K562 (cell line): Measurements from ENCODE around the gene SLC23A2. TPM values are rescaled to one million over a fixed set of nuclear protein-coding genes. Genes with fewer than 3 reads are reported as not detected.

Source experiments
- ATAC-seq: fragments of 200-7000 bp; cut with Tn5 transposase; 3 replicates; pipeline ENCODE4 v1.9.1; 2020; ENCODE audit warnings: moderate library complexity
- BruUV-seq: library from RNA; stranded (reverse); fragments of 400-500 nt; replicated peaks from 2 replicates; lab custom pipeline; 2021; lab: Mats Ljungman, UMichigan
- CTCF ChIA-PET: fragments of 300-600 bp; formaldehyde crosslinking; extraction: SDS; loops from one replicate; lab custom pipeline; 2021; ENCODE audit warnings: low intra/inter-chr PET ratio; lab: Yijun Ruan, JAX
- POLR2A ChIA-PET: fragments of 300-600, 350-650 bp; sonication (Branson Sonifier 250); formaldehyde crosslinking; extraction: SDS; loops from one replicate; lab custom pipeline; 2021; ENCODE audit warnings: antibody characterized with exemption, inconsistent platforms; lab: Yijun Ruan, JAX
- DNase-seq, 4 experiments: peaks; one replicate each; pipeline versions ENCODE4 v3.0.0 to v3.0.0-alpha.2; 2011 to 2018; ENCODE audit warnings: low spot score in 3 of 4, mixed read lengths in 3 of 4; ENCODE audit errors: extremely low read depth in 1 of 4
- FAIRE-seq: peaks from 2 replicates; lab custom pipeline; 2011; peaks lifted over from hg19 to GRCh38; lab: Jason Lieb, UNC
- H2AFZ ChIP-seq: 2 replicates; pipeline ENCODE4 v1.6.0; 2011; ENCODE audit warnings: low read depth, low read length, control low read depth, inconsistent platforms
- H3K27ac ChIP-seq: fragments of 200-600 bp; 3 replicates; pipeline ENCODE4 v1.8.0; 2011; ENCODE audit warnings: low read depth, mild to moderate bottlenecking, control low read depth, inconsistent platforms, low read length, moderate library complexity, mixed read lengths; ENCODE audit errors: extremely low read depth
- H3K27me3 ChIP-seq, 2 experiments: fragments of 300-600 bp in 1 of 2; 2 replicates in 1 of 2; 3 replicates in 1 of 2; pipeline versions ENCODE4 v1.6.0 to v1.8.0; 2011; ENCODE audit warnings: inconsistent platforms in 2 of 2, low read length in 2 of 2, mild to moderate bottlenecking in 1 of 2, mixed read lengths in 1 of 2, moderate library complexity in 1 of 2; ENCODE audit not compliant: control insufficient read depth in 2 of 2, insufficient read depth in 2 of 2
- H3K36me3 ChIP-seq: fragments of 300-600 bp; 3 replicates; pipeline ENCODE4 v1.8.0; 2011; ENCODE audit warnings: mild to moderate bottlenecking, low read length, inconsistent platforms; ENCODE audit not compliant: control insufficient read depth, insufficient read depth
- H3K4me1 ChIP-seq, 2 experiments: fragments of 200-600 bp in 1 of 2; replicated peaks in 1 of 2; 2 replicates in 1 of 2; 3 replicates in 1 of 2; pipeline versions ENCODE4 v1.5.1 to v1.8.0; 2011; ENCODE audit warnings: inconsistent platforms in 2 of 2, low read length in 2 of 2, mild to moderate bottlenecking in 1 of 2, mixed read lengths in 1 of 2, moderate library complexity in 1 of 2; ENCODE audit not compliant: control insufficient read depth in 2 of 2, insufficient read depth in 2 of 2
- H3K4me2 ChIP-seq: 2 replicates; pipeline ENCODE4 v1.6.1; 2011; ENCODE audit warnings: low read length, control low read depth, inconsistent platforms, mixed read lengths; ENCODE audit not compliant: insufficient read depth
- H3K4me3 ChIP-seq: fragments of 200-600 bp; sonication (generic), shearing (Covaris generic); 2 replicates; pipeline ENCODE4 v1.5.1; 2016; ENCODE audit warnings: control low read depth, inconsistent platforms
- H3K79me2 ChIP-seq: fragments of 200-600 bp; 3 replicates; pipeline ENCODE4 v1.8.0; 2011; ENCODE audit warnings: low read length, inconsistent platforms; ENCODE audit not compliant: control insufficient read depth, insufficient read depth
- H3K9ac ChIP-seq, 2 experiments: 2 replicates each; pipeline versions ENCODE4 v1.6.0 to v1.6.1; 2011; ENCODE audit warnings: low read depth in 2 of 2, low read length in 2 of 2, control low read depth in 1 of 2, inconsistent platforms in 1 of 2, mild to moderate bottlenecking in 1 of 2, mixed read lengths in 1 of 2; ENCODE audit not compliant: insufficient read depth in 1 of 2
- H3K9me1 ChIP-seq: one replicate; pipeline ENCODE4 v1.6.0; 2011; ENCODE audit warnings: inconsistent platforms, mild to moderate bottlenecking, low read length, moderate library complexity; ENCODE audit not compliant: control insufficient read depth, insufficient read depth
- H3K9me3 ChIP-seq: replicated peaks from 2 replicates; pipeline ENCODE4 v1.5.1; 2011; ENCODE audit warnings: low read depth, low read length, inconsistent platforms; ENCODE audit not compliant: control insufficient read depth, insufficient read depth
- H4K20me1 ChIP-seq: replicated peaks from 2 replicates; pipeline ENCODE4 v1.6.1; 2011; ENCODE audit warnings: low read length, inconsistent platforms, mixed read lengths; ENCODE audit not compliant: control insufficient read depth, insufficient read depth
- ARID1B ChIP-seq: fragments of 450-650 bp; IDR thresholded peaks from 2 replicates; pipeline ENCODE4 v1.6.1; 2016; ENCODE audit warnings: antibody characterized with exemption, mild to moderate bottlenecking, inconsistent platforms
- ATF7 ChIP-seq: fragments of 450-650 bp; IDR thresholded peaks from 2 replicates; pipeline ENCODE4 v1.7.1; 2014; ENCODE audit warnings: mild to moderate bottlenecking, moderate library complexity
- RERE ChIP-seq: sonication (generic); formaldehyde crosslinking; IDR thresholded peaks from 2 replicates; pipeline ENCODE4 v1.8.0; 2023; ENCODE audit warnings: missing genetic modification reagents, mild to moderate bottlenecking, borderline replicate concordance
- SRSF3 ChIP-seq: fragments of 200-400 bp; formaldehyde crosslinking; IDR thresholded peaks from 2 replicates; pipeline ENCODE4 v1.6.1; 2016; ENCODE audit warnings: mild to moderate bottlenecking, low read length, moderate library complexity; ENCODE audit not compliant: insufficient read depth
- TSC22D4 ChIP-seq: fragments of 450-650 bp; IDR thresholded peaks from 2 replicates; pipeline ENCODE4 v1.6.1; 2016; ENCODE audit warnings: missing genetic modification characterization, missing biosample characterization, control low read depth
- XRCC5 ChIP-seq: fragments of 200-400 bp; formaldehyde crosslinking; IDR thresholded peaks from 2 replicates; pipeline ENCODE4 v1.6.1; 2017; ENCODE audit warnings: low read depth, mild to moderate bottlenecking, low read length
- ZBTB5 ChIP-seq: fragments of 450-650 bp; IDR thresholded peaks from 2 replicates; pipeline ENCODE4 v1.6.1; 2017; ENCODE audit warnings: antibody characterized with exemption
- ZC3H11A ChIP-seq: IDR thresholded peaks from 2 replicates; pipeline ENCODE4 v1.6.1; 2012; ENCODE audit warnings: low read depth, low read length, improper control_type of control experiment
- WGBS: fragments of 100-300 bp; shearing (Covaris generic); methylation state at CpG from one replicate; pipeline ENCODE4 v1.1.6; 2016; ENCODE audit warnings: low coverage, mixed read lengths; ENCODE audit not compliant: insufficient coverage; ENCODE audit errors: missing lambda C conversion rate; 5-methylcytosine and 5-hydroxymethylcytosine counted together
- in situ Hi-C: fragments of 300-500 bp; cut with MboI; formaldehyde crosslinking; loops from 4 replicates; pipeline ENCODE4 v1.15.0; 2018; ENCODE audit warnings: inconsistent platforms, mixed read lengths
- intact Hi-C: fragments of 100-400 bp; cut with micrococcal nuclease; formaldehyde crosslinking; loops from 2 replicates; pipeline ENCODE4 v1.14.2; 2022
- polyA plus RNA-seq, 8 experiments: library from polyadenylated mRNA; depleted of rRNA in 4 of 8; stranded (reverse) in 5 of 8; unstranded in 3 of 8; fragments of >200 nt; fragmentation: Nextera tagmentation in 2 of 8; fragmentation: Illumina TruSeq in 1 of 8; extraction: Ambion mirVana in 2 of 8; extraction: Trizol in 1 of 8; gene quantifications; 2 replicates each; pipeline versions ENCODE4 v1.2.1 to v1.2.3, GENCODE V29; 2011 to 2014; ENCODE audit warnings: inconsistent platforms in 1 of 8, missing spikeins in 1 of 8
- total RNA-seq, 7 experiments: library from RNA; depleted of rRNA in 6 of 7; stranded (reverse); fragments of >200 nt in 6 of 7; fragmentation: Illumina TruSeq in 2 of 7; extraction: Trizol in 2 of 7; gene quantifications; 2 replicates each; pipeline versions ENCODE4 v1.2.1 to v1.2.3, GENCODE V29; 2011 to 2021; ENCODE audit warnings: low replicate concordance in 1 of 7
- TF ChIP-seq, protein P1 (sequence below): IDR thresholded peaks from 3 replicates; pipeline ENCODE4 v1.6.1; 2011; ENCODE audit warnings: borderline replicate concordance, mild to moderate bottlenecking, moderate library complexity; ENCODE audit not compliant: insufficient read length; ENCODE audit errors: extremely low read depth

SLC23A2 gene
- total and polyA plus RNA-seq, 9 of the 15 experiments (the other 6 are each of a cell fraction or from before 2014, with no cell fraction given), result 0.39 to 6.7 (median 3.2) TPM

DNA sequence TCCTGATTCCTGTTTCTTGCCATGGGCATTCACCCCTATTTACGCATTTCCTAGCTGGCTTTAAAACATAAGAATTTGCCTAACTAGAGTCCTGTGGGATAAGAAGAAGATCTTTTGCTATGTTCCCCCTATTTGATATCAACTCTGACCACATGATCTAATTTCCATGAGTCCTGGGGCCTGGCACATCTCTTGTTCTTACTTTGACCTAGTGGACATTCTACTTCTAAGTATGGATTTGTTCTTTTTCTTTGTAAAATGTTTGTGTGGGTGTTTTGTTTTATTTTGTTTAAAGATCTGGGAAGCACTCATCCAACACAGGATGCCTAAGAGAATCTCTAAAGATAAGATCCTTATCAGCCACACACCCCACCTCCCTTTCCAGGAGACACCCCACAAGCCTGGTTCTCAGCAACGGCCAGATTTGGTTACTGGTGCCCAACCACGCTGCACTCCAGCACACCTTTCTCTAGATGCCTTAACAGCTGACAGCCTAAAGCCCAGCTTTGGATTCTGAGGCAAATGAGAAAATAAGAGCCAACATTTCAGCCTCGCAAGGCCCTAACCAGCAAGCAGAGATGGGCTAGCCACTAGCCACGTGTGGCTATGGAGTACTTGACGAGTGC is 74.7 kb downstream of the SLC23A2 start:
- ATAC-seq (no peak), FAIRE-seq (no peak), DNase-seq (no peak)
- Histone ChIP-seq H3K36me3 (no peaks in the 10 kb centered on the region), H3K4me1 (no peaks in the 10 kb centered on the region), H3K9me1 (no peaks in the 10 kb centered on the region), H2AFZ (no peak overlapping the region), H3K4me2 (no peak overlapping the region), H4K20me1 (0 out of 2 replicates have a peak, but pooled peaks cover 3% of the 10 kb centered on the region), H3K79me2 (no peaks in the 10 kb centered on the region), H3K9ac (no peak overlapping the region), H3K9me3 (no peaks in the 10 kb centered on the region), H3K27me3 (no peaks in the 10 kb centered on the region), H3K27ac (no peak overlapping the region), H3K4me3 (no peak overlapping the region)
- intact Hi-C loops (no loop called here), in situ Hi-C loops (no loop called here)
- WGBS, result 63% methylated on average over 6 of the region's 6 CpGs
- ChIA-PET POLR2A (no interaction called here), CTCF (no interaction called here)
- BruUV-seq, result no TSS peak
- no peak for TF ChIP-seq ARID1B
- no peak for TF ChIP-seq ZBTB5
- TF ChIP-seq ATF7, result no peak
- no peak for TF ChIP-seq XRCC5
- no peak for TF ChIP-seq RERE (CRISPR knock-in tag)
- TF ChIP-seq TSC22D4 (tag), result no peak
- TF ChIP-seq, protein P1, sequence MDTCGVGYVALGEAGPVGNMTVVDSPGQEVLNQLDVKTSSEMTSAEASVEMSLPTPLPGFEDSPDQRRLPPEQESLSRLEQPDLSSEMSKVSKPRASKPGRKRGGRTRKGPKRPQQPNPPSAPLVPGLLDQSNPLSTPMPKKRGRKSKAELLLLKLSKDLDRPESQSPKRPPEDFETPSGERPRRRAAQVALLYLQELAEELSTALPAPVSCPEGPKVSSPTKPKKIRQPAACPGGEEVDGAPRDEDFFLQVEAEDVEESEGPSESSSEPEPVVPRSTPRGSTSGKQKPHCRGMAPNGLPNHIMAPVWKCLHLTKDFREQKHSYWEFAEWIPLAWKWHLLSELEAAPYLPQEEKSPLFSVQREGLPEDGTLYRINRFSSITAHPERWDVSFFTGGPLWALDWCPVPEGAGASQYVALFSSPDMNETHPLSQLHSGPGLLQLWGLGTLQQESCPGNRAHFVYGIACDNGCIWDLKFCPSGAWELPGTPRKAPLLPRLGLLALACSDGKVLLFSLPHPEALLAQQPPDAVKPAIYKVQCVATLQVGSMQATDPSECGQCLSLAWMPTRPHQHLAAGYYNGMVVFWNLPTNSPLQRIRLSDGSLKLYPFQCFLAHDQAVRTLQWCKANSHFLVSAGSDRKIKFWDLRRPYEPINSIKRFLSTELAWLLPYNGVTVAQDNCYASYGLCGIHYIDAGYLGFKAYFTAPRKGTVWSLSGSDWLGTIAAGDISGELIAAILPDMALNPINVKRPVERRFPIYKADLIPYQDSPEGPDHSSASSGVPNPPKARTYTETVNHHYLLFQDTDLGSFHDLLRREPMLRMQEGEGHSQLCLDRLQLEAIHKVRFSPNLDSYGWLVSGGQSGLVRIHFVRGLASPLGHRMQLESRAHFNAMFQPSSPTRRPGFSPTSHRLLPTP, result no peak
- no peak for TF ChIP-seq ZC3H11A
- no peak for TF ChIP-seq SRSF3
